WTC11 (cell line): ENCODE results near the gene YAP1. TPM values are rescaled to one million over a fixed set of nuclear protein-coding genes. Genes with fewer than 3 reads are reported as not detected.

ENCODE experiments used
- ATAC-seq: fragments of 200-7000 bp; cut with Tn5 transposase; 2 replicates; pipeline ENCODE4 v1.10.0; 2021; ENCODE audit warnings: mild to moderate bottlenecking, moderate library complexity
- CTCF ChIA-PET: fragments of 300-600 bp; sonication (Branson Sonifier 250); formaldehyde crosslinking; loops from one replicate; lab custom pipeline; 2021; ENCODE audit warnings: antibody characterized with exemption; lab: Charles Lee
- POLR2A ChIA-PET: fragments of 350-600 bp; sonication (Branson Sonifier 250); formaldehyde crosslinking; loops from one replicate; lab custom pipeline; 2021; ENCODE audit warnings: antibody characterized with exemption; lab: Charles Lee
- DNase-seq: peaks from one replicate; pipeline ENCODE4 v3.0.0; 2021; ENCODE audit warnings: low spot score
- H3K27ac Mint-ChIP-seq: 2 replicates; pipeline ENCODE4 v1.8.0; 2021; ENCODE audit warnings: mixed read lengths
- H3K27me3 Mint-ChIP-seq: 2 replicates; pipeline ENCODE4 v1.8.0; 2021; ENCODE audit warnings: low read depth, mild to moderate bottlenecking, moderate library complexity, mixed read lengths
- H3K36me3 Mint-ChIP-seq: 2 replicates; pipeline ENCODE4 v1.8.0; 2021; ENCODE audit warnings: mixed read lengths
- H3K4me1 Mint-ChIP-seq: 2 replicates; pipeline ENCODE4 v1.8.0; 2022; ENCODE audit warnings: mixed read lengths
- H3K4me3 Mint-ChIP-seq: 2 replicates; pipeline ENCODE4 v1.8.0; 2021; ENCODE audit warnings: mild to moderate bottlenecking, moderate library complexity, mixed read lengths
- H3K9me3 Mint-ChIP-seq: 2 replicates; pipeline ENCODE4 v1.8.0; 2021; ENCODE audit warnings: mixed read lengths
- CBFB ChIP-seq: sonication (generic); formaldehyde crosslinking; IDR thresholded peaks from 2 replicates; pipeline ENCODE4 v1.8.1; 2022; ENCODE audit warnings: mild to moderate bottlenecking, low read depth, missing genetic modification reagents
- ERG ChIP-seq: fragments of 250-450 bp; sonication (Bioruptor Pico); IDR thresholded peaks from 2 replicates; pipeline ENCODE4 v1.8.0; 2021; ENCODE audit warnings: mild to moderate bottlenecking
- ETV6 ChIP-seq: sonication (generic); formaldehyde crosslinking; IDR thresholded peaks from 2 replicates; pipeline ENCODE4 v1.8.1; 2022; ENCODE audit warnings: mild to moderate bottlenecking, missing genetic modification reagents
- FOXP1 ChIP-seq: sonication (generic); formaldehyde crosslinking; IDR thresholded peaks from 2 replicates; pipeline ENCODE4 v1.8.0; 2022; ENCODE audit warnings: missing genetic modification reagents, mild to moderate bottlenecking, moderate library complexity, borderline replicate concordance
- GRHL2 ChIP-seq: fragments of 250-450 bp; sonication (Bioruptor Pico); IDR thresholded peaks from 2 replicates; pipeline ENCODE4 v1.8.0; 2022; ENCODE audit warnings: mild to moderate bottlenecking, moderate library complexity; ENCODE audit not compliant: insufficient replicate concordance, severe bottlenecking
- KAT7 ChIP-seq: sonication (generic); formaldehyde crosslinking; IDR thresholded peaks from 2 replicates; pipeline ENCODE4 v1.8.1; 2023; ENCODE audit warnings: missing genetic modification reagents, mild to moderate bottlenecking, borderline replicate concordance
- NFATC4 ChIP-seq: fragments of 250-450 bp; sonication (Bioruptor Pico); IDR thresholded peaks from 2 replicates; pipeline ENCODE4 v1.9.0; 2021; ENCODE audit warnings: mild to moderate bottlenecking
- PREB ChIP-seq: sonication (generic); formaldehyde crosslinking; IDR thresholded peaks from 2 replicates; pipeline ENCODE4 v1.8.1; 2022; ENCODE audit warnings: mild to moderate bottlenecking, missing genetic modification reagents, moderate library complexity, borderline replicate concordance
- SOX15 ChIP-seq: fragments of 250-450 bp; sonication (Bioruptor Pico); IDR thresholded peaks from 2 replicates; pipeline ENCODE4 v1.9.0; 2021; ENCODE audit warnings: mild to moderate bottlenecking
- TEAD1 ChIP-seq: sonication (generic); formaldehyde crosslinking; IDR thresholded peaks from 2 replicates; pipeline ENCODE4 v1.8.0; 2022; ENCODE audit warnings: mild to moderate bottlenecking, missing genetic modification reagents
- ZNF121 ChIP-seq: sonication (generic); formaldehyde crosslinking; IDR thresholded peaks from 2 replicates; pipeline ENCODE4 v1.8.0; 2023; ENCODE audit warnings: missing genetic modification reagents
- ZNF219 ChIP-seq: sonication (generic); formaldehyde crosslinking; IDR thresholded peaks from 2 replicates; pipeline ENCODE4 v1.8.0; 2023; ENCODE audit warnings: missing genetic modification reagents, mild to moderate bottlenecking, borderline replicate concordance
- ZNF396 ChIP-seq: fragments of 250-450 bp; sonication (Bioruptor Pico); IDR thresholded peaks from 2 replicates; pipeline ENCODE4 v1.8.0; 2021; ENCODE audit warnings: mild to moderate bottlenecking, moderate library complexity, borderline replicate concordance
- ZNF423 ChIP-seq: fragments of 250-450 bp; sonication (Bioruptor Pico); IDR thresholded peaks from 2 replicates; pipeline ENCODE4 v2.1.2; 2022; ENCODE audit warnings: mild to moderate bottlenecking, moderate library complexity
- total RNA-seq: library from RNA; stranded (reverse); gene quantifications from 3 replicates; pipeline ENCODE4 v1.2.3, GENCODE V29; 2021
- TF ChIP-seq, protein P1 (sequence below): sonication (generic); formaldehyde crosslinking; IDR thresholded peaks from 2 replicates; pipeline ENCODE4 v1.8.1; 2023; ENCODE audit warnings: mild to moderate bottlenecking, missing genetic modification reagents, borderline replicate concordance
- TF ChIP-seq, protein P2 (sequence below): sonication (generic); formaldehyde crosslinking; IDR thresholded peaks from 2 replicates; pipeline ENCODE4 v1.8.1; 2022; ENCODE audit warnings: missing genetic modification reagents, borderline replicate concordance
- TF ChIP-seq, protein P3 (sequence below): sonication (generic); formaldehyde crosslinking; IDR thresholded peaks from 2 replicates; pipeline ENCODE4 v1.8.0; 2022; ENCODE audit warnings: mild to moderate bottlenecking, missing genetic modification reagents
- TF ChIP-seq, protein P4 (sequence below): fragments of 250-450 bp; sonication (Bioruptor Pico); IDR thresholded peaks from 2 replicates; pipeline ENCODE4 v1.9.0; 2021; ENCODE audit warnings: moderate library complexity, mild to moderate bottlenecking, inconsistent platforms, borderline replicate concordance
- TF ChIP-seq, protein P5 (sequence below): fragments of 250-450 bp; sonication (Bioruptor Pico); IDR thresholded peaks from 2 replicates; pipeline ENCODE4 v1.9.0; 2021; ENCODE audit warnings: mild to moderate bottlenecking, borderline replicate concordance

Gene YAP1
- total RNA-seq, 1 experiment from 2014 or later, result 88.7 TPM

DNA sequence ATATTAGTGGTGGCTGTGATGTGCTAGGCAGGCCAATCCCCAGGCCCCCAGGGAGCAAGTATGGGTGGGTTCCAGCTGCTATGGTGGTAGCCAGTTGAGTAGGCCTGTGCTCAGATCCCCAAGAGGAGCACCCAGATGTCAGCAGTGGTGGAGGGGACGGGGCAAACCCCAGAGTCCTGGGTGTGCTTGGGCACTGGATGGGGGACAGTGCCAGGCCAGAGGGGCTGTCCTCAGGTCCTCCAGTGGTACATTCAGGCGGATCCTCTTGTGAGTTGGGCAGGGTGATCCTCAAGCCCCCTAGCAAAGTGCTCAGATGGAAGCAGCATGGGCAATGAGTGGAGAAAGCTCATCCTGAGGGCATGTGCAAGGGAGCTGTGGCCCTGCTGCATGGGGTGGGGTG, 37.0 kb upstream of the YAP1 start (continued):
- no peak for TF ChIP-seq CBFB (CRISPR knock-in tag)

GRCh38 chr11:102079625-102080024, 30.6 kb upstream of the YAP1 start:
- Mint-ChIP-seq H3K9me3 (no peaks in the 10 kb centered on the region), H3K4me1 (no peaks in the 10 kb centered on the region), H3K4me3 (no peak overlapping the region), H3K36me3 (no peaks in the 10 kb centered on the region), H3K27ac (no peak overlapping the region), H3K27me3 (no peaks in the 10 kb centered on the region)
- DNase-seq (no peak), ATAC-seq (no peak)
- CTCF ChIA-PET, result no interaction called here
- POLR2A ChIA-PET, result no interaction called here
- TF ChIP-seq ZNF423 (CRISPR knock-in tag) (no peak), ZNF121 (CRISPR knock-in tag) (no peak), ETV6 (no peak), TEAD1 (no peak), ZNF219 (no peak), ZNF396 (no peak), PREB (CRISPR knock-in tag) (no peak), NFATC4 (CRISPR knock-in tag) (no peak), ERG (CRISPR knock-in tag) (no peak), GRHL2 (CRISPR knock-in tag) (no peak), KAT7 (CRISPR knock-in tag) (no peak), FOXP1 (CRISPR knock-in tag) (no peak), SOX15 (CRISPR knock-in tag) (no peak)
- TF ChIP-seq, protein P1, sequence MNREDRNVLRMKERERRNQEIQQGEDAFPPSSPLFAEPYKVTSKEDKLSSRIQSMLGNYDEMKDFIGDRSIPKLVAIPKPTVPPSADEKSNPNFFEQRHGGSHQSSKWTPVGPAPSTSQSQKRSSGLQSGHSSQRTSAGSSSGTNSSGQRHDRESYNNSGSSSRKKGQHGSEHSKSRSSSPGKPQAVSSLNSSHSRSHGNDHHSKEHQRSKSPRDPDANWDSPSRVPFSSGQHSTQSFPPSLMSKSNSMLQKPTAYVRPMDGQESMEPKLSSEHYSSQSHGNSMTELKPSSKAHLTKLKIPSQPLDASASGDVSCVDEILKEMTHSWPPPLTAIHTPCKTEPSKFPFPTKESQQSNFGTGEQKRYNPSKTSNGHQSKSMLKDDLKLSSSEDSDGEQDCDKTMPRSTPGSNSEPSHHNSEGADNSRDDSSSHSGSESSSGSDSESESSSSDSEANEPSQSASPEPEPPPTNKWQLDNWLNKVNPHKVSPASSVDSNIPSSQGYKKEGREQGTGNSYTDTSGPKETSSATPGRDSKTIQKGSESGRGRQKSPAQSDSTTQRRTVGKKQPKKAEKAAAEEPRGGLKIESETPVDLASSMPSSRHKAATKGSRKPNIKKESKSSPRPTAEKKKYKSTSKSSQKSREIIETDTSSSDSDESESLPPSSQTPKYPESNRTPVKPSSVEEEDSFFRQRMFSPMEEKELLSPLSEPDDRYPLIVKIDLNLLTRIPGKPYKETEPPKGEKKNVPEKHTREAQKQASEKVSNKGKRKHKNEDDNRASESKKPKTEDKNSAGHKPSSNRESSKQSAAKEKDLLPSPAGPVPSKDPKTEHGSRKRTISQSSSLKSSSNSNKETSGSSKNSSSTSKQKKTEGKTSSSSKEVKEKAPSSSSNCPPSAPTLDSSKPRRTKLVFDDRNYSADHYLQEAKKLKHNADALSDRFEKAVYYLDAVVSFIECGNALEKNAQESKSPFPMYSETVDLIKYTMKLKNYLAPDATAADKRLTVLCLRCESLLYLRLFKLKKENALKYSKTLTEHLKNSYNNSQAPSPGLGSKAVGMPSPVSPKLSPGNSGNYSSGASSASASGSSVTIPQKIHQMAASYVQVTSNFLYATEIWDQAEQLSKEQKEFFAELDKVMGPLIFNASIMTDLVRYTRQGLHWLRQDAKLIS (CRISPR knock-in tag), result no peak
- TF ChIP-seq, protein P2, sequence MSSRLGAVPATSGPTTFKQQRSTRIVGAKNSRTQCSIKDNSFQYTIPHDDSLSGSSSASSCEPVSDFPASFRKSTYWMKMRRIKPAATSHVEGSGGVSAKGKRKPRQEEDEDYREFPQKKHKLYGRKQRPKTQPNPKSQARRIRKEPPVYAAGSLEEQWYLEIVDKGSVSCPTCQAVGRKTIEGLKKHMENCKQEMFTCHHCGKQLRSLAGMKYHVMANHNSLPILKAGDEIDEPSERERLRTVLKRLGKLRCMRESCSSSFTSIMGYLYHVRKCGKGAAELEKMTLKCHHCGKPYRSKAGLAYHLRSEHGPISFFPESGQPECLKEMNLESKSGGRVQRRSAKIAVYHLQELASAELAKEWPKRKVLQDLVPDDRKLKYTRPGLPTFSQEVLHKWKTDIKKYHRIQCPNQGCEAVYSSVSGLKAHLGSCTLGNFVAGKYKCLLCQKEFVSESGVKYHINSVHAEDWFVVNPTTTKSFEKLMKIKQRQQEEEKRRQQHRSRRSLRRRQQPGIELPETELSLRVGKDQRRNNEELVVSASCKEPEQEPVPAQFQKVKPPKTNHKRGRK (CRISPR knock-in tag), result no peak
- TF ChIP-seq, protein P3, sequence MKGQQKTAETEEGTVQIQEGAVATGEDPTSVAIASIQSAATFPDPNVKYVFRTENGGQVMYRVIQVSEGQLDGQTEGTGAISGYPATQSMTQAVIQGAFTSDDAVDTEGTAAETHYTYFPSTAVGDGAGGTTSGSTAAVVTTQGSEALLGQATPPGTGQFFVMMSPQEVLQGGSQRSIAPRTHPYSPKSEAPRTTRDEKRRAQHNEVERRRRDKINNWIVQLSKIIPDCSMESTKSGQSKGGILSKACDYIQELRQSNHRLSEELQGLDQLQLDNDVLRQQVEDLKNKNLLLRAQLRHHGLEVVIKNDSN (CRISPR knock-in tag), result no peak
- TF ChIP-seq, protein P4, sequence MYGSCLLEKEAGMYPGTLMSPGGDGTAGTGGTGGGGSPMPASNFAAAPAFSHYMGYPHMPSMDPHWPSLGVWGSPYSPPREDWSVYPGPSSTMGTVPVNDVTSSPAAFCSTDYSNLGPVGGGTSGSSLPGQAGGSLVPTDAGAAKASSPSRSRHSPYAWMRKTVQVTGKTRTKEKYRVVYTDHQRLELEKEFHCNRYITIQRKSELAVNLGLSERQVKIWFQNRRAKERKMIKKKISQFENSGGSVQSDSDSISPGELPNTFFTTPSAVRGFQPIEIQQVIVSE (CRISPR knock-in tag), result no peak
- TF ChIP-seq, protein P5, sequence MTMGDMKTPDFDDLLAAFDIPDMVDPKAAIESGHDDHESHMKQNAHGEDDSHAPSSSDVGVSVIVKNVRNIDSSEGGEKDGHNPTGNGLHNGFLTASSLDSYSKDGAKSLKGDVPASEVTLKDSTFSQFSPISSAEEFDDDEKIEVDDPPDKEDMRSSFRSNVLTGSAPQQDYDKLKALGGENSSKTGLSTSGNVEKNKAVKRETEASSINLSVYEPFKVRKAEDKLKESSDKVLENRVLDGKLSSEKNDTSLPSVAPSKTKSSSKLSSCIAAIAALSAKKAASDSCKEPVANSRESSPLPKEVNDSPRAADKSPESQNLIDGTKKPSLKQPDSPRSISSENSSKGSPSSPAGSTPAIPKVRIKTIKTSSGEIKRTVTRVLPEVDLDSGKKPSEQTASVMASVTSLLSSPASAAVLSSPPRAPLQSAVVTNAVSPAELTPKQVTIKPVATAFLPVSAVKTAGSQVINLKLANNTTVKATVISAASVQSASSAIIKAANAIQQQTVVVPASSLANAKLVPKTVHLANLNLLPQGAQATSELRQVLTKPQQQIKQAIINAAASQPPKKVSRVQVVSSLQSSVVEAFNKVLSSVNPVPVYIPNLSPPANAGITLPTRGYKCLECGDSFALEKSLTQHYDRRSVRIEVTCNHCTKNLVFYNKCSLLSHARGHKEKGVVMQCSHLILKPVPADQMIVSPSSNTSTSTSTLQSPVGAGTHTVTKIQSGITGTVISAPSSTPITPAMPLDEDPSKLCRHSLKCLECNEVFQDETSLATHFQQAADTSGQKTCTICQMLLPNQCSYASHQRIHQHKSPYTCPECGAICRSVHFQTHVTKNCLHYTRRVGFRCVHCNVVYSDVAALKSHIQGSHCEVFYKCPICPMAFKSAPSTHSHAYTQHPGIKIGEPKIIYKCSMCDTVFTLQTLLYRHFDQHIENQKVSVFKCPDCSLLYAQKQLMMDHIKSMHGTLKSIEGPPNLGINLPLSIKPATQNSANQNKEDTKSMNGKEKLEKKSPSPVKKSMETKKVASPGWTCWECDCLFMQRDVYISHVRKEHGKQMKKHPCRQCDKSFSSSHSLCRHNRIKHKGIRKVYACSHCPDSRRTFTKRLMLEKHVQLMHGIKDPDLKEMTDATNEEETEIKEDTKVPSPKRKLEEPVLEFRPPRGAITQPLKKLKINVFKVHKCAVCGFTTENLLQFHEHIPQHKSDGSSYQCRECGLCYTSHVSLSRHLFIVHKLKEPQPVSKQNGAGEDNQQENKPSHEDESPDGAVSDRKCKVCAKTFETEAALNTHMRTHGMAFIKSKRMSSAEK (CRISPR knock-in tag), result no peak
